ENCODE measurements around the gene ZNF689. TPM values are rescaled to one million over a fixed set of nuclear protein-coding genes. Genes with fewer than 3 reads are reported as not detected.

ZNF689 gene
- 7.4 TPM for polyA plus RNA-seq (2013, experiment 1 of 2)
- polyA plus RNA-seq (2013, experiment 2 of 2): 6.7 TPM

DNA sequence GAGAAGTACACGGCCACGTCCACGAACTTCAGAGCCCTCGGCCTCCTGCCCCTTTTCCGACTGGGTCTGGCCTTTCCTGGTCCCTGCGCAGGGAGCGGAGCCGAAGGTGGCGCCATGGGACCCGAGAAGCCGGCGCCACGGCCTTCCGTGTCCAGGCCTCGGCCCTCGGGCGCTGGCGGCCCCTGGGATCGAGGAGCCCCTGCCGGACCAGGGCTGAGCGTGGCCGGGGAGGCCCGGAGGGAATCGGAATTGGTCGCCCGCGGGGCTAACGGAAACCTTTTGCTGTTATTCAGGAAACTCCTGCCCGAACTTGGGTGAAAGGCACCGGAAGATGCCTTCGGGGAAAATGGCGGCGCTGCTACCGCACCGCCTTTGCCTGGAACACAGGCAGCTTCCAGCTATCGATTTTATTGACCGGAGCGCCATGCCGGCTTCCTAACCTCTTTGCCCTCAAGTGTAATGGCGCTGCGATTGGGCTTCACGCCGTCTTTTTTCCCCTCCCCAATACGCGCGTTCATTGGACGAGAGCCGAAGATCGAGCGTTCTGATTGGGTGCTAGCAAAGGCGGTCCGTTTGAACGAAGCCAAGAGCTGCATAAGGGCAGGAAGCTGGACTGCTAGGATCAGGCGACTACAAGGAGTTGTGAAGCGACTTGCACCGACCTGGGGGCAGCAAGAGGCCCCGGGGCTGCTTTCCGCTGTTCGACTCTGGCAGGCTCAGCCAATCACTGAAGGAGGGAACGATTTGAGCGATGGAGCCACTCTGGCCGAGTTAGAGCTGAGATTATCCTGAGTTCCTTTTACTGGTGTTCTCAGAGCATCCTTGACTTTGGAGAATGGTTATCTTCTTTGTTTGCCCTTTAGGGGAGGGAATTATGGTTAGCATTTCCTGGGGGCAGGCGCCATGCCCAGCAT is at the start of gene ZNF689:
ZNF689 (minus strand) TSS at position 464 of the 914 bp plus-strand sequence; CDS start at position 116, 348 bp downstream.
- peak within 1 kb of the TSS; percentile 99 for H4K8ac ChIP-seq (ENCODE audit: low read length)
- peak within 1 kb of the TSS; percentile 97 for H3K27ac ChIP-seq (ENCODE audit: low read length, poor library complexity, severe bottlenecking)
- peak within 1 kb of the TSS in 1 of 2 experiments; percentile 60 for H3K23ac ChIP-seq (ENCODE audit: low read length in 2 of 2)
- peak within 1 kb of the TSS; percentile 95 to 100 for H3K18ac ChIP-seq (ENCODE audit: low read depth in 1 of 2, low read length in 2 of 2)
- H3K4me1 ChIP-seq (ENCODE audit: control insufficient read depth, insufficient read depth, low read depth, low read length): peaks cover 6% of the 10 kb centered on the region
- H3K9me3 ChIP-seq (ENCODE audit: control insufficient read depth, low read length): no peaks in the 10 kb centered on the region
- H2AK5ac ChIP-seq (ENCODE audit: low read length, severe bottlenecking): peak within 1 kb of the TSS; percentile 67
- no peaks in the 10 kb centered on the region for H3K27me3 ChIP-seq (ENCODE audit: control insufficient read depth in 1 of 2, insufficient read depth in 1 of 2, low read length in 2 of 2)
- peak within 1 kb of the TSS; percentile 89 for H2BK120ac ChIP-seq (ENCODE audit: low read depth, low read length)
- H2BK15ac ChIP-seq (ENCODE audit: low read depth, poor library complexity, severe bottlenecking): peak within 1 kb of the TSS; percentile 28
- H3K36me3 ChIP-seq (ENCODE audit: control insufficient read depth in 1 of 2, insufficient read depth in 2 of 2, low read depth in 1 of 2, low read length in 2 of 2): peaks cover 16 to 31% of the 10 kb centered on the region in 2 experiments
- H3K4me3 ChIP-seq (ENCODE audit: insufficient read depth in 1 of 2, low read depth in 1 of 2, low read length in 2 of 2): peak within 1 kb of the TSS; percentile 87 to 88
- peak within 1 kb of the TSS in 1 of 2 experiments; percentile 81 for H2BK12ac ChIP-seq (ENCODE audit: low read length in 2 of 2)
- WGBS: under 1% methylated on average over 62 of the region's 63 CpGs
- peaks cover 22% of the 10 kb centered on the region for H3K79me1 ChIP-seq (replicated peaks; ENCODE audit: low read length, poor library complexity, severe bottlenecking)
- H2AFZ ChIP-seq (ENCODE audit: low read depth, low read length): peak within 1 kb of the TSS; percentile 97
- peak within 1 kb of the TSS; percentile 84 for H2BK5ac ChIP-seq (ENCODE audit: low read depth, low read length, poor library complexity, severe bottlenecking)
- peak within 1 kb of the TSS; percentile 98 for H3K9ac ChIP-seq (ENCODE audit: low read length)
- peak within 1 kb of the TSS; percentile 94 to 99 for H3K14ac ChIP-seq (ENCODE audit: low read length in 2 of 2)
- peak within 1 kb of the TSS; percentile 97 for H4K91ac ChIP-seq (ENCODE audit: low read length)
- peak within 1 kb of the TSS; percentile 80 to 98 for H3K4ac ChIP-seq (ENCODE audit: low read depth in 1 of 2, low read length in 2 of 2)
- peak; percentile 98 for DNase-seq
- peak within 1 kb of the TSS; percentile 99 for H3K4me2 ChIP-seq (ENCODE audit: low read length, poor library complexity, severe bottlenecking)

GRCh38 chr16:30658731-30659506 is 48.7 kb upstream of the ZNF689 start:
- Histone ChIP-seq H3K9me3 (ENCODE audit: control insufficient read depth, low read length) (no peaks in the 10 kb centered on the region), H3K27ac (ENCODE audit: low read length, poor library complexity, severe bottlenecking) (peak overlapping the region; percentile 99), H3K79me1 (replicated peaks; ENCODE audit: low read length, poor library complexity, severe bottlenecking) (peaks cover 19% of the 10 kb centered on the region), H4K91ac (ENCODE audit: low read length) (peak overlapping the region; percentile 73), H3K18ac (ENCODE audit: low read depth in 1 of 2, low read length in 2 of 2) (peak overlapping the region; percentile 86 to 94), H3K4me1 (ENCODE audit: control insufficient read depth, insufficient read depth, low read depth, low read length) (peaks cover 25% of the 10 kb centered on the region), H2BK120ac (ENCODE audit: low read depth, low read length) (peak overlapping the region; percentile 87), H2BK12ac (ENCODE audit: low read length in 2 of 2) (no peak overlapping the region), H3K23ac (ENCODE audit: low read length in 2 of 2) (peak overlapping the region in 1 of 2 experiments; percentile 34), H3K4me2 (ENCODE audit: low read length, poor library complexity, severe bottlenecking) (peak overlapping the region; percentile 32), H3K14ac (ENCODE audit: low read length in 2 of 2) (no peak overlapping the region), H3K4me3 (ENCODE audit: insufficient read depth in 1 of 2, low read depth in 1 of 2, low read length in 2 of 2) (peak overlapping the region; percentile 87 to 93), H2BK15ac (ENCODE audit: low read depth, poor library complexity, severe bottlenecking) (no peak overlapping the region), H3K4ac (ENCODE audit: low read depth in 1 of 2, low read length in 2 of 2) (peak overlapping the region; percentile 75 to 85), H2BK5ac (ENCODE audit: low read depth, low read length, poor library complexity, severe bottlenecking) (peak overlapping the region; percentile 91), H3K36me3 (ENCODE audit: control insufficient read depth in 1 of 2, insufficient read depth in 2 of 2, low read depth in 1 of 2, low read length in 2 of 2) (peaks cover 51 to 62% of the 10 kb centered on the region in 2 experiments), H2AK5ac (ENCODE audit: low read length, severe bottlenecking) (no peak overlapping the region), H3K27me3 (ENCODE audit: control insufficient read depth in 1 of 2, insufficient read depth in 1 of 2, low read length in 2 of 2) (no peaks in the 10 kb centered on the region), H2AFZ (ENCODE audit: low read depth, low read length) (no peak overlapping the region), H3K9ac (ENCODE audit: low read length) (peak overlapping the region; percentile 100), H4K8ac (ENCODE audit: low read length) (peak overlapping the region; percentile 61)
- under 1% methylated on average over 47 of the region's 64 CpGs for WGBS
- DNase-seq: peak; percentile 98

- Histone ChIP-seq H2BK120ac (ENCODE audit: low read depth, low read length) (peak within 1 kb of the TSS; percentile 87), H3K14ac (ENCODE audit: low read length in 2 of 2) (peak within 1 kb of the TSS in 1 of 2 experiments; percentile 91), H3K36me3 (ENCODE audit: control insufficient read depth in 1 of 2, insufficient read depth in 2 of 2, low read depth in 1 of 2, low read length in 2 of 2) (peaks cover 52 to 61% of the 10 kb centered on the region in 2 experiments), H3K27ac (ENCODE audit: low read length, poor library complexity, severe bottlenecking) (peak within 1 kb of the TSS; percentile 99), H3K23ac (ENCODE audit: low read length in 2 of 2) (peak within 1 kb of the TSS in 1 of 2 experiments; percentile 87), H2BK12ac (ENCODE audit: low read length in 2 of 2) (peak within 1 kb of the TSS in 1 of 2 experiments; percentile 48), H2AFZ (ENCODE audit: low read depth, low read length) (peak within 1 kb of the TSS; percentile 73), H4K8ac (ENCODE audit: low read length) (peak within 1 kb of the TSS; percentile 90), H3K18ac (ENCODE audit: low read depth in 1 of 2, low read length in 2 of 2) (peak within 1 kb of the TSS; percentile 95 to 99), H3K9me3 (ENCODE audit: control insufficient read depth, low read length) (no peaks in the 10 kb centered on the region), H2AK5ac (ENCODE audit: low read length, severe bottlenecking) (no peak within 1 kb of the TSS), H3K9ac (ENCODE audit: low read length) (peak within 1 kb of the TSS; percentile 100), H4K91ac (ENCODE audit: low read length) (peak within 1 kb of the TSS; percentile 88), H3K79me1 (replicated peaks; ENCODE audit: low read length, poor library complexity, severe bottlenecking) (peaks cover 22% of the 10 kb centered on the region), H3K4me1 (ENCODE audit: control insufficient read depth, insufficient read depth, low read depth, low read length) (peaks cover 22% of the 10 kb centered on the region), H3K4me2 (ENCODE audit: low read length, poor library complexity, severe bottlenecking) (peak within 1 kb of the TSS; percentile 88), H2BK5ac (ENCODE audit: low read depth, low read length, poor library complexity, severe bottlenecking) (peak within 1 kb of the TSS; percentile 97), H2BK15ac (ENCODE audit: low read depth, poor library complexity, severe bottlenecking) (peak within 1 kb of the TSS; percentile 87), H3K4ac (ENCODE audit: low read depth in 1 of 2, low read length in 2 of 2) (peak within 1 kb of the TSS; percentile 81 to 85), H3K27me3 (ENCODE audit: control insufficient read depth in 1 of 2, insufficient read depth in 1 of 2, low read length in 2 of 2) (no peaks in the 10 kb centered on the region), H3K4me3 (ENCODE audit: insufficient read depth in 1 of 2, low read depth in 1 of 2, low read length in 2 of 2) (peak within 1 kb of the TSS; percentile 87 to 93)
- WGBS: under 1% methylated on average over 84 of the region's 86 CpGs
- DNase-seq: peak; percentile 100
Measured at GRCh38 chr16:30657866-30658730, 47.9 kb upstream of the ZNF689 start, which contains the start of gene FBRS. FBRS (plus strand) TSS chr16:30658431; CDS start chr16:30659519, 1,088 bp downstream.
